ENCODE data around the gene DPH5.
A peak's percentile ranks its signal among the peaks of the same experiment; 100 is the strongest.

The DPH5 gene

DNA sequence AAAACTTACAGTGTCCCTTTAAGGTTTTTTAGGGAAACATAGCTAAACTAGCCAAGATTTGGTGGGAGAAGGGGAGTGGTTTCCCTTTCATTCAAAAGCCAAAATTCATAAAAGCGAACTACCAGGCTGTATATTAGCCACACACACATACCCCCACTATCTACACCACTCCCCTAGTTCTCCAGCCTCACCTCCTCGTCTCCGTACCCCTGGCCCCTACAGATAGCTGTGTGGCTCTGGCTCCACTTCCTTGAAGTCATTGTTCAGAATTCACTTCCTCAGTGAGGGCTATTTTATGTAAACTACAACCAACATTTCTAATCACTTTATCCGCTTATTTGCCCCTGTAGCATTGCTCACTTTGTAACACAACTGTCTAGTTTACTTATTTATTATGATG is 5.3 kb upstream of the DPH5 start:
- no peak for DNase-seq (ENCODE audit: low spot score)

- DNase-seq (ENCODE audit: low spot score) = no peak
These were observed 3.6 kb upstream of the DPH5 start for GRCh38 chr1:101029184-101029583.

DNA sequence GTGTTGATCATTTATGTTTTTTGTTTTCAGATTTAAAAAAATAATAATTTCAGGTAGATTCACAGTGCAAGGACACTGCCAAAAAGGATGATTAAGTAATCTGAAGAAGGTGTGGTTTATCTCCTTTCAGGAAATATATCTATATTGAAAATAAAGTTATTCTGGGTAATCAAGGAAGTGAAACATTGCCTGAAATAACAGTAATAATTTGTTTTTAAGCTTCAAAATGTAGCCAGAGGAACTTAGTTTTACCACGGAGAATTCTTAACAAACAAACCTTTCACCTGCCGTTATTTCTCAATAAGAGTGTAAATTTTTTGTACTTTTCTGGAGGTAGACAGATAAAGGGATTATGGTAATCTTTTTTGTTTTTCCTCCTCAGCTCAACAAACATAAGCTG is 2.9 kb upstream of the DPH5 start:
- DNase-seq (ENCODE audit: low spot score) = no peak

DNA sequence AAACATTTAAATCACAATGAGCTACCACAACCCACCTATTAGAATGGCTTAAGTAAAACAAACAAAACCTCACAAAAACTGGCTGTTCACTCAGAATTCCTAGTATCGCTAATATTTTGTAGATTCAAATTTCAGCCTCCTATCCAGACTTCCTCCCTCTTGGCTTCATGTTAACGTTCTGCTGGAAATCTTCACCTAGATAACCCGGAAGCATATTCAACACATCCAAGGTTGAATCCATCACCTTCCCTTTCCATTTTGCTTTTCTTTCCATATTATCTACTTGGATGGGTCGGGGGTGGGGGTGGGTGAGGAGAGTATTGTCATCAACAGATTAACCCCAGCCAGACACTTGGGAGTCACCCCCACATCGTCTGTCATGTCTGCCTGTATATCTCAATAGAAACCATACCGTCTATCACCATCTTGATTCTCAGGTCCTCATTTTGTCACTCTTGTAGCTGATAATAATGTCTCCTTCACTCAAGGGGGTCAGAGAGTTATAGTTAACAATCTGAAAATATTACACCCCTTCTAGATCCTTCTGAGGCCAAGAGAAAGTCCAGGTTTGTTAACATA is 1.7 kb upstream of the DPH5 start:
- DNase-seq (ENCODE audit: low spot score) = no peak

GRCh38 chr1:101026430-101026788 is 825 bp upstream of the DPH5 start:
- no peak for DNase-seq (ENCODE audit: low spot score)

DNA sequence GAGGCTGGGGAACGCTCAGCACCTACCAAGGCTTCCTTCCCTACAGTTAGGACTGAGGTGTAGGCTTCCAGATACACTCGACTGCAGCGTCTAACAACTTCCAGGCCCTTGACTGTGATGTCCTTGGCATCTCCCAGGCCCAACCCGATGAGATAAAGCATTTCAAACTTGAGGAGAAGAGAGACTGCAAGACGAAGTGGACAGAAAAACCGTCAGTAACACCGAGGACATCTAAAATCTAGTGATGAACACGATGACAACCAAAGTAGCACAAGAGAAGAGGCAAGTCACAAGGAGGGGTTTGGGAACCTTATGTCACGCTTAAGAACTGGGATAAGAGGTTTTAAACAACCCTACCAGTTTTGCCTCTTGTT is 314 bp downstream of the DPH5 start:
- peak; percentile 38 for DNase-seq (ENCODE audit: low spot score)

GRCh38 chr1:101022294-101022693 is 3.3 kb downstream of the DPH5 start:
- no peak for DNase-seq (ENCODE audit: low spot score)

- no peak for DNase-seq (ENCODE audit: low spot score)
These were observed 8.1 kb downstream of the DPH5 start for GRCh38 chr1:101017448-101017847.

DNA sequence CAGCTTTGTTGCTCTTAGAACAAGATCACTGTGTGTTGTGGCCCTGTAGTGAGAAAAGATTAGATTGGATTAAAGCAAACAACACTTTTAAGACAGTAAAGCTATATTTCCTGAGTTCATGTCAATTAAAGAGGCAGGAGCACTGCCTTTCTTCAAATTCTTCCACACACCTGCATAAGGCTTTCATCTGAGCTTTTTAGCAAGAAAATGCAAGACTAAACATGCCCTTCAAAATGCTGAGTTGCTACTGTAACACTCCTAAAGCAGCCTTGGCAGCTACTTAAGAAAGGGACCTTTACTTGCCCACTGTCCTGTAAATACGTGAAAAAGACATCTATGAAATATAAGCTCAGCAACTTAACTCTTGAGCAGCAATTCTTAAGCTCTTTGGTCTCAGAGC is 11.8 kb downstream of the DPH5 start:
- DNase-seq (ENCODE audit: low spot score) = no peak

- DNase-seq (ENCODE audit: low spot score) = no peak
These were observed 17.3 kb downstream of the DPH5 start for GRCh38 chr1:101008229-101008834.

DNA sequence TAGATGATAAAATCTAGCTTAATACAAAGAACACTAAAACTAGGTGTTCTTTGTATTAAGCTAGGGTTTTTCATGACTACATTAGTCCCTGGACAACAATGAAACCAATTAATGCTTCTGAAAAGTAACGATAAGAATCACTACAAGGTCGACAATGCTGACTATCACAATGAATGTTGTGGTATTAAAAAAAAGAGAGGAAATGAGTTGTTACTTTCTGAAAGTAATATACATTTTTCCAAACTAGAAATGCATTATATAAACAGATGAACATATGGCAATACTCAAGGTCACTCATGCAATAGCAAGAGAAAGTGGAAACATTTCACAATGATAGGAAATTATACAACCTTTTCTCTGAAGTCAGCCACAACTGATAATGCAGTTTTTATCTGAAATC is 19.0 kb downstream of the DPH5 start:
- DNase-seq (ENCODE audit: low spot score) = no peak

- no peak for DNase-seq (ENCODE audit: low spot score)
These were observed 19.7 kb downstream of the DPH5 start for GRCh38 chr1:101005871-101006270.

GRCh38 chr1:101005183-101005582 is 20.4 kb downstream of the DPH5 start:
- no peak for DNase-seq (ENCODE audit: low spot score)

GRCh38 chr1:101004670-101005069 is 20.9 kb downstream of the DPH5 start:
- DNase-seq (ENCODE audit: low spot score) = no peak

- DNase-seq (ENCODE audit: low spot score) = no peak
These were observed 21.5 kb downstream of the DPH5 start for GRCh38 chr1:101004061-101004460.

- DNase-seq (ENCODE audit: low spot score) = no peak
These were observed 22.5 kb downstream of the DPH5 start for GRCh38 chr1:101003012-101003650.

DNA sequence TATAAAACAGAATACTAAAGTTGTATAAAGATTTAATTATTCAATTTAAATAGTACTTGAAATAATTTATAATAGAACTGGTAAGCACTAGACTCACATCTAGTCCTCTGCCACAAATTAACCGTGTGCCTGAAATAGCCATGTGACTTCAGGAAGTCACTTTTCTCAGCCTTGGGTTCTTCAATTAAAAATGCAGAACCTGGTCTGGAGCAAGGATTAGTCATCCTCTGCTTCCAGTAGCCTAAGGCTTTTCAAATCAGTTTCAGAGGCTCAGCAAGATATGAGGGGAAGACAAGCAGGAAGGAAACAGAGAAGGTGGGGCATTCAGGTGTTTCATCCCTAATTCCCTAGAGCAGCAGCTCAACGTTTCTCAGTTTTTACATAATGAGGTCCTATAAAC is 23.0 kb downstream of the DPH5 start:
- DNase-seq (ENCODE audit: low spot score) = no peak

DNA sequence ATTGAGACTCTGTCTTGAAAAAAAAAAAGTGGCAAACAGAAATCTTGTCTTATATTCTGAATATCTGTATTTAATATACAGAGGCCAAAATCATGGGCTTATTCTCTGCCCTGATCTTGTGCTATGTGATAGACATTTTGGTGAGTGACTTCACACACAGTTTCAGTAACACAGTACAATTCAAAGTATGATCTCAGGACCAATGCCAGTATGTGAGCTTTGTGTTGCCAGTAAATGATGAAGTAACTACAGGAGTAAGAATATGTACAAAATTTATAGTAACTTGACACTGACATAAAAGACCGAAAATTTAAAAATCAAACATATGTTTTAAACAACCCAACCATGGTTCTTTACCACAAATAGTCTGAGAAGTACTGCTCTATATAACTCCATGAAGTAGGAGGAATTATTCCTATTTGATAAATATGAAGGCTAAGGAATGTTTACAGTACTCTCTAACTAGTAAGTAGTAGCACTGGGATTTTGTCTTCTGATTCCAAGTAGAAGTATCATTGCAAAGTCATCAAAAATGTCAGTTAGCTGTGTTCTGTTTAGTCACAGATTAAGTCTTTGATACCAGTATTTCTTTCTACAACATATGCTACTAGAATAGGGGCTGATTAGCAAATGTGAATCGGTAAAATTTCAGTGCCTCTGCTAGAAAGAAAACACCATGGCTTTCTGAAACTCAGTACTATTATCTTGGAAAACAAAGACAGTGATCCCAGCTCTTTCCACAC is 25.3 kb downstream of the DPH5 start:
- no peak for DNase-seq (ENCODE audit: low spot score)

DNA sequence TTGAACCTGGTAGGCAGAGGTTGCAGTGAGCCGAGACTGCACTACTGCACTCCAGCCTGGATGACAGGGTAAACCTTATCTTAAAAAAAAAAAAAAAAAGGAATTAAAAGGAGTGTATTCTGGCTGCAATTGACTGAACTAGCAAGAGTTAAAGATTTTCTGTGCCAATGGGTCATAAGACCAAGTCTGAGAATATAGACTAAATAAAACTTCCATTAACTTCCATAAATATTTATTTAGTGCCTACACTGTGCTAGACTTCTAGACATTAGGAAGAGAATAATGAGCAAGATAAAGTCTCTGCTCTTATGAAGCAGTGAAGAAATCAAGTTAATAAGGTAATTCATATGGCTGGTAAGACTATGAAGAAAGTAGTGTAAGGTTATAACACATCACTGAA is 27.2 kb downstream of the DPH5 start:
- DNase-seq (ENCODE audit: low spot score) = no peak

- DNase-seq (ENCODE audit: low spot score) = no peak
These were observed 30.2 kb downstream of the DPH5 start for GRCh38 chr1:100995198-100995988.

GRCh38 chr1:100989306-100990077 is 36.1 kb downstream of the DPH5 start:
- no peak for DNase-seq (ENCODE audit: low spot score)

DNA sequence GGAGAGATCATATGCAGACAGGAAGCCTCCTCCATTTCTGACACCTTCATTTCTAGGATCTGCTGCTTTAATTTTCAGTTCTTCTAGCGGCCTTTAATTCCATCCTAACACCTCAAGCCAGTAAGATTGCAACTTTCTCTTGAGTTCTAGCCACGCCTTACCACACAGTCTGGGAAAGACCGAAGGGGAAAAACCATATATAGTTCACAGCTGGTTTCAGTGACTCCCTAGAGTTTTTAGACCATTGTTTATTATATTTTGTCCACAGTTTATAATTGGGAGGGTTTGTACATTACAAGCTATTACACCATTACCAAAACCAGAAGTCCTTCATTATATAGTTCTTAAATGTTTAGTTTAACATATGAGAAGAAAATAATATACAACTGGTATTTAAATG is 37.5 kb downstream of the DPH5 start:
- DNase-seq (ENCODE audit: low spot score) = no peak

Data from putamen (tissue), 1 donor.